Caki2 (cell line): ENCODE measurements around the gene MCAM. TPM values are rescaled to one million over a fixed set of nuclear protein-coding genes. Genes with fewer than 3 reads are reported as not detected.

ENCODE experiments used
- DNase-seq: peaks from one replicate; pipeline ENCODE4 v3.0.0-alpha.2; 2015; ENCODE audit warnings: low read depth
- in situ Hi-C: cut with HindIII; loops from 2 replicates; pipeline ENCODE4 v1.10.0; 2016; ENCODE audit warnings: low sequenced_read_pairs, low pct_unique_long_range_greater_than_20kb, mixed read lengths
- total RNA-seq: library from RNA; depleted of rRNA; stranded (reverse); fragments of >200 nt; shearing (Covaris generic); gene quantifications from 2 replicates; pipeline ENCODE4 v1.2.3, GENCODE V29; 2014; ENCODE audit warnings: low replicate concordance

The MCAM gene
- total RNA-seq, 1 experiment from 2014 or later, result 0.27 TPM

GRCh38 chr11:119299416-119299815 lies 17.5 kb downstream of the MCAM start:
- DNase-seq, result no peak
- in situ Hi-C loops, result no loop called here

- no peak for DNase-seq
- in situ Hi-C loops, result no loop called here
Measured at GRCh38 chr11:119298726-119299125, 18.2 kb downstream of the MCAM start.

GRCh38 chr11:119297938-119298337 lies 19.0 kb downstream of the MCAM start:
- in situ Hi-C loops, result no loop called here
- no peak for DNase-seq

- in situ Hi-C loops, result no loop called here
- no peak for DNase-seq
Measured at GRCh38 chr11:119295178-119295577, 21.8 kb downstream of the MCAM start.

GRCh38 chr11:119293461-119293860 lies 23.5 kb downstream of the MCAM start:
- DNase-seq, result no peak
- in situ Hi-C loops, result no loop called here

- DNase-seq, result no peak
- in situ Hi-C loops, result no loop called here
Measured at GRCh38 chr11:119290894-119291497, 25.9 kb downstream of the MCAM start.

GRCh38 chr11:119288219-119288618 lies 28.7 kb downstream of the MCAM start:
- no peak for DNase-seq
- in situ Hi-C loops, result no loop called here

- no peak for DNase-seq
- in situ Hi-C loops, result no loop called here
Measured at GRCh38 chr11:119285431-119285830, 31.5 kb downstream of the MCAM start.

GRCh38 chr11:119284344-119285157 lies 32.4 kb downstream of the MCAM start:
- peak; percentile 44 for DNase-seq
- in situ Hi-C loops, result no loop called here

- in situ Hi-C loops, result no loop called here
- DNase-seq, result no peak
Measured at GRCh38 chr11:119282495-119282894, 34.4 kb downstream of the MCAM start.

GRCh38 chr11:119277660-119278059 lies 39.3 kb downstream of the MCAM start:
- DNase-seq, result no peak
- in situ Hi-C loops, result no loop called here

GRCh38 chr11:119273721-119274120 lies 43.2 kb downstream of the MCAM start:
- DNase-seq, result no peak
- in situ Hi-C loops, result no loop called here

GRCh38 chr11:119267645-119268044 lies 49.3 kb downstream of the MCAM start:
- DNase-seq, result no peak
- in situ Hi-C loops, result no loop called here

- in situ Hi-C loops, result no loop called here
- no peak for DNase-seq
Measured at GRCh38 chr11:119266517-119267255, 50.2 kb downstream of the MCAM start.

- no peak for DNase-seq
- in situ Hi-C loops, result no loop called here
Measured at GRCh38 chr11:119266063-119266462, 50.9 kb downstream of the MCAM start.

GRCh38 chr11:119263352-119263940 lies 53.5 kb downstream of the MCAM start:
- no peak for DNase-seq
- in situ Hi-C loops, result no loop called here

- no peak for DNase-seq
- in situ Hi-C loops, result no loop called here
Measured at GRCh38 chr11:119262668-119263351, 54.1 kb downstream of the MCAM start.

- no peak for DNase-seq
- in situ Hi-C loops, result no loop called here
Measured at GRCh38 chr11:119258983-119259382, 57.9 kb downstream of the MCAM start.
